Testis (tissue), 2 donors: ENCODE measurements around the gene TBCD.

ENCODE experiments used
- POLR2A ChIP-seq: fragments of 450-650 bp; IDR thresholded peaks from one replicate; pipeline ENCODE4 v1.6.1; 2017; ENCODE audit warnings: antibody characterized with exemption, mild to moderate bottlenecking, moderate library complexity
- TF ChIP-seq, protein P1 (sequence below), 3 experiments: fragments of 450-650 bp in 2 of 3; fragments of 200-600 bp in 1 of 3; sonication (generic) in 1 of 3; IDR thresholded peaks; one replicate each; pipeline ENCODE4 v1.5.1; 2016 to 2019; ENCODE audit warnings: antibody characterized with exemption in 3 of 3, mild to moderate bottlenecking in 2 of 3, moderate library complexity in 1 of 3

DNA sequence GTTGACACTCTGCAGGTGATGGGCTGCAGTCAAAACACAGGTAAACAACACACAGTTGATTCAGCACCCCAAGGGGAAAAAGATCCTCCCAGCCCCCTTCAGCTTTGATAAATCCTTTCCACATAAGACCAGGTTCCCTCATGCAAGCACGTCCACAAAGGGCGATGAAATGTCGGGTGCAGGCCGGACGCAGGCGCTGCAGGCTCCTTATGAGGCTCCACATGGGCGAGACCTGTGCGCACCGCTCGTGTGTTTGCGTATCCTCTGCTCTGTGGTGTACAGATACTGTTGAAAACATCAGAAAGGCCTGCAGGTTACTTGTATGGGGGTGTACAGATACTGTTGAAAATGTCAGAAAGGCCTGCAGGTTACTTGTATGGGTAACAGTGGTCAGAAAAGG, 102.4 kb downstream of the TBCD start:
- TF ChIP-seq, protein P1, sequence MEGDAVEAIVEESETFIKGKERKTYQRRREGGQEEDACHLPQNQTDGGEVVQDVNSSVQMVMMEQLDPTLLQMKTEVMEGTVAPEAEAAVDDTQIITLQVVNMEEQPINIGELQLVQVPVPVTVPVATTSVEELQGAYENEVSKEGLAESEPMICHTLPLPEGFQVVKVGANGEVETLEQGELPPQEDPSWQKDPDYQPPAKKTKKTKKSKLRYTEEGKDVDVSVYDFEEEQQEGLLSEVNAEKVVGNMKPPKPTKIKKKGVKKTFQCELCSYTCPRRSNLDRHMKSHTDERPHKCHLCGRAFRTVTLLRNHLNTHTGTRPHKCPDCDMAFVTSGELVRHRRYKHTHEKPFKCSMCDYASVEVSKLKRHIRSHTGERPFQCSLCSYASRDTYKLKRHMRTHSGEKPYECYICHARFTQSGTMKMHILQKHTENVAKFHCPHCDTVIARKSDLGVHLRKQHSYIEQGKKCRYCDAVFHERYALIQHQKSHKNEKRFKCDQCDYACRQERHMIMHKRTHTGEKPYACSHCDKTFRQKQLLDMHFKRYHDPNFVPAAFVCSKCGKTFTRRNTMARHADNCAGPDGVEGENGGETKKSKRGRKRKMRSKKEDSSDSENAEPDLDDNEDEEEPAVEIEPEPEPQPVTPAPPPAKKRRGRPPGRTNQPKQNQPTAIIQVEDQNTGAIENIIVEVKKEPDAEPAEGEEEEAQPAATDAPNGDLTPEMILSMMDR (IDR thresholded peaks at IDR 0.05) = no peak
- no peak for TF ChIP-seq POLR2A
